Limb (tissue), 2 donors: ENCODE data around the gene KRTAP5-4.
"Not testable (repeated sequence)": the region's sequence is repeated elsewhere in the genome, so short reads cannot be mapped to it uniquely, and the experiment has no call there.

Source experiments
- DNase-seq, 2 donors: peaks; one replicate each; pipeline ENCODE4 v3.0.0-alpha.2; 2016; ENCODE audit errors: extremely low spot score in 2 of 2

KRTAP5-4 gene, protein sequence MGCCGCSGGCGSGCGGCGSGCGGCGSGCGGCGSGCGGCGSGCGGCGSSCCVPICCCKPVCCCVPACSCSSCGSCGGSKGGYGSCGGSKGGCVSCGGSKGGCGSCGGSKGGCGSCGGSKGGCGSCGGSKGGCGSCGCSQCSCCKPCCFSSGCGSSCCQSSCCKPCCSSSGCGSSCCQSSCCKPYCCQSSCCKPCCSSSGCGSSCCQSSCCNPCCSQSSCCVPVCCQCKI

DNA sequence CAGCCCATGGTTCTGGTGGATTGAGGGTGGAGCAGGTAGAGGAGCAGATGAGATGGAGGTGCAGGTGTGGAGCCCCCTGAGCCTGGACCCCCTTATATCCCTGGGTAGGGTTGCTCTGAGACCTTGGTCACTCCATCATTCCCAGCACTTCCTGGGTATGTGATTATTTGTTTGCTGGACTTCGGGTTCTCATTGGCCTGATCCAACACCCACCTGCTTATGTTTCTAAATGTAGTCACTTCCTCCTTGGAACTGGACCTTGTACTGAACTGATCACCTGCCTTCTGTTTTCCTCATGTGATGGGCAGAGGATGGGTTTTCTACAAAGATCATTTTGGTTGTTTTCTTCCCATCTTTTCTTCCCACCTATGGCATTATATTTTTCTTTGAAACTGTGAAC lies at the start of gene KRTAP5-4:
KRTAP5-4 (minus strand) TSS at position 53 of the 400 bp plus-strand sequence; CDS start at position 8, 45 bp downstream.
- DNase-seq = no peak

DNA sequence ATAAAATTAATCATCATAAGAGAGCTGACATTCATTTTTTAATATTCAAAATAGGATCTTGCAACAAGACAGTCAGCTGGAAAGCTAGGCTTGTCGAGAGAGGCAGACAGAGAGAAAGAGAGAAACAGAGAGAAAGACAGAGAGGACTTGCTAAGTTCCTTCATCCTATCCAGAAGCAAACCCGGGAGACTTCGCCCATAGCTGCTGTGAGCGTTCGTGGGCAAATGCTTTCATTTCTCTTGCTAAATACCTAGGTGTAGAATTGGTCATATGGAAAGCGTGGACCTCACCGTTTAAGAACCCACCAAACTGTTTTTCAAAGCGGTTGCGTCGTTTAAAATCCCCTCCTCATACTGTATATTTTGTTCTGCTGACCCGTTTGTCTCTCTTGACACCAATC lies 49.7 kb upstream of the KRTAP5-4 start:
- no peak for DNase-seq

DNA sequence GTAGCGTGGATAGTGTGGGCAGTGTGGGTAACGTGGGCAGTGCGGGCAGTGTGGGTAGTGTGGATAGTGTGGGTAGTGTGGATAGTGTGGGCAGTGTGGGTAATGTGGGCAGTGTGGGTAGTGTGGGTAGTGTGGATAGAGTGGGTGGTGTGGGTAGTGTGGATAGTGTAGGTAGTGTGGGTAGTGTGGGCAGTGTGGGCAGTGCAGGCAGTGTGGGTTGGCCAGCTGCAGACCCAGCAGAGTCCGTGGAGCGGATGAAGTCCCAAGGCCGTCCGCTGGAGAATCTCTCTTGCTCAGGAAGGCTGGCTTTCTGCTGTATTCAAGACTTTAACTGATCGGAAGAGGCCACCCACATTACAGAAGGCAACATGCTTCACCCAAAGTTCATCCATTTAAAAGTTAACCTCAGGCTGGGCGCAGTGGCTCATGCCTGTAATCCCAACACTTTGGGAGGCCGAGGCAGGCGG lies 49.0 kb upstream of the KRTAP5-4 start:
- DNase-seq = no peak

DNA sequence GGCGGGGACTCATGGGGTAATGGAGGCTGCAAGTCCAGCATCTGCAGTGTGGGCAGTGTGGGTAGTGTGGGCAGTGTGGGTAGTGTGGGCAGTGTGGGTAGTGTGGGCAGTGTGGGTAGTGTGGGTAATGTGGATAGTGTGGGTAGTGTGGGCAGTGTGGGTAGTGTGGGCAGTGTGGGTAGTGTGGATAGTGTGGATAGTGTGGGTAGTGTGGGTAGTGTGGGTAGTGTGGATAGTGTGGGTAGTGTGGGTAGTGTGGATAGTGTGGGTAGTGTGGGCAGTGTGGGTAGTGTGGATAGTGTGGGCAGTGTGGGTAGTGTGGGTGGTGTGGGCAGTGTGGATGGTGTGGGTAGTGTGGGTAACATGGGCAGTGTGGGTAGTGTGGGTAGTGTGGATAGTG lies 48.5 kb upstream of the KRTAP5-4 start:
- DNase-seq = not testable (repeated sequence)

DNA sequence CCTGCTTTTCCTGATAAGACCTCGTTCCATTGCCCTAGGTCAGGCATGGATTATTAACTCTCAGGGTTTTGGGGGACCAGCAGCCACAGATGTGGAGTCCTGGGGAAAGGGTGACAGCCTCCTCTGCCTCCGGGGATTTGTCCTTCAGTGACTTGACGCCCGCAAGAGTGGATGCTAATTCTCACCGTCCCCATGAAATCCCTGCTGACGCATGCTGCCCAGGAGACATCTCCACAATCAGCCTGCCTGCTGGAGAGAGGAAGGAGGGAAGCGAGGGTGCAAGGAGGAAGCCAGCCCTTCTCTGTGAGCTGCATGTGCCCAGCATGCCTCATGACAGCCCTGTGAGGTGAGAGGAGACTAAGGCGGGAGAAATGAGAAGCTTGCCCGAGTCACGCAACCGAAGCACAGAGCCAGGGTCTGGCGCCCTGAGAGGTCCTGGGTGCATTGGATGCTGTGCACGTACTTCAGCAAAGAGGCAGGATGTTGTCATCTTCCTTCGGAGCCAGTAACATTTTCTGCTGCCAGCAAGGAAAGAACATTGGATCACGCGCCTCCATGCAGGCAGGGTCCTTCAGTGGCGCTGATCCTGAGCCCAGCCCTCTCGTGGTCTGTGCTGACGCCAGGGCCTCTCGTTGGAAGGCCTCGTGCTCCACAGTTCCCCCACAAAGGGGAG lies 47.7 kb upstream of the KRTAP5-4 start:
- peak; percentile 64 for DNase-seq

DNA sequence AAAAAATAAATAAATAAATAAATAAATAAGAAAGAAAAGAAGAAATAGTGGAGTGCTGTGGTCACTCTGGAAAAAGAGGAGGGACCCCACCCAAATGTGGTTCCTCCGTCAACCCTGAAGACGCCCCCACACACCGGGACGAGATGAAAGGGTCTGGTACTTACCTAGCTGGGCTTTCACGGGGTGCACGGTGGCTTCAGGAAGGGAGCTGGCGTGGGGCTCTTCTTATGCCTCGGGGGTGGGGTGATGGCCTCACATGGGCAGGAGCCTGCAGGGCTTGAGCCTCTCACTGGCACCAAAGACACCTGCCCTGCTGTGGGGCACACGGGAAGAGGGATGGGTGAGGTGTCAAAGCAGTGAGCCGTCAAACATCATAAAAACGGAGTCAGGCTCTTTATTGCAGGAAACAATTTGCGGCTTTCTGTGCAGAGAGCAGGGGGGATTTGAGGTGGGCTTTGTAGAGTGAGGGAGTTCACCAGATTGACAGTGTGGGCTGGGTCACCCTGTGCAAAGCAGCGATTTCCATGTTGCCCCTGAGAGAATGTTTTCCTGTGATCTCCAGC lies 47.1 kb upstream of the KRTAP5-4 start:
- no peak for DNase-seq

DNA sequence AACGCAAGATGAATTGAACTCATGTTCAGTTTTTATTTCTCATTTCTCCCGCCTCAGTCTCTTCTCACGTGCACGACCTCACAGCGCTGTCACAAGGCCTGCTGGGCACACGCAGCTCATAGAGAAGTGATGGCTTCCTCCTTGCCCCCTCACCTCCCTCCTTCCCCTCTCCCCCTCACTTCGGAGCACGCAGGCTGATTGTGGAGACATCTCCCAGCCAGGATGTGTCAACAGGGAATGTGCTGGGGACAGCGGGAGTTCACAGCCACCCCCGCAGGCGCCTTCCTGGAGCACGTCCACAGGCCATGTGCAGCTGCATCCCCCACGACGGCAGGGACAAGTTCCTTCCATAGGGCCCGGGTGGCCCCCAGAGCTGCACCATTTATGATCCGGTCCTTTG lies 46.0 kb upstream of the KRTAP5-4 start:
- DNase-seq = no peak

DNA sequence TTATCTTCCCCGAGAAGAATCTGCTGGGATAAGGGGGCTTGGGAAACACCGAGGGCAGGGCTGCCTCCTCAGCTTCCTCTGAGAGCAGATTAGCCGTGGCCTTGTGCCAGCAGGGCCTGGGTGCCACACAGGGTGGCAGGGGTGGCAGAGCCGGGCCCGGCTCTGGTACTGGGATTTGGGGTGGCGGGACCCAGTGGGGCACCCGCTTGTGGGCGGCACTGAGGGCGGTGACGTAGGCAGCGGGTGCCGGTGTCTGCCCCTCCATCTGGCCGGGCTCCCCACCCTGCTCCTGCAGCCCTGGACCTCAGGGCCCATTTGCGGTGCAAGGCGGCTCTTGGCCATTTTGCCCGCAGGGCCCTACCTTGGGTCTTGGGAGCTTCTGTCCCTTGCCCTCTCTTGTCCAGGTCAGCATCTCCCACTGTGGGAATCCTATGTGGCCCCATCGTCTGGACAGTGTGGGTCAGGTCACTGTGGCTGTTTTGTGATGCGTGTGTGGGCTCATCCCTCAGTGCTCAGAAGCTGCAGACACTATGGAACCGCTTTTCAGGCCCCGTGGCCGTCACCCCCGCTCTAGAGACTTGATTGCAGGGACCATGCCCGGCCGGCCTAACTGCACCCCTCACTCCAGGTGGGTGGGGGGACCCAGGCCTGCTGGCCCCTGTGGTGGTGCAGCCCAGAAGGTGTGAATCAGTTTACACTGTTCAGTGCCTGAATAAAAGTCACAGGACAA lies 45.3 kb upstream of the KRTAP5-4 start:
- no peak for DNase-seq

DNA sequence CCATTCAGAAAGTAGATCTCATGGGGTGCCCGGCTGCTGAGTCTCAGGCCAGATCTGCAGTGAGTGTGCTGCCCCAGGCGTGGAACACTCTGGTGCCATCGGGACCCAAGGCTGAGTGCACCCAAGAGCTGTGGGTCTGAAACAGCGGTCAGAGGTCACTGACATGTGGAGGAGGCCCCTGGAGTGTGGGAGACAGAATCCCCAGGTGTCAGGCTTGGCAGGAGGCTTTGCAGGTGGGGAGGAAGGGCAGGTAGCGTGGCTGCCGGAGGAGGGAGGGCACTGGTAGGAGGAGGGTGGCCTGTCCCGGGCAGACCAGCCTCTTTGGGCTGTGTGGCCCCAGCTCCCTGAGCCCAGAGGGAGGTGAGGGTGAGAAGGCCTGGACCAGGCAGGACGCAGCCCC lies 43.4 kb upstream of the KRTAP5-4 start:
- no peak for DNase-seq

DNA sequence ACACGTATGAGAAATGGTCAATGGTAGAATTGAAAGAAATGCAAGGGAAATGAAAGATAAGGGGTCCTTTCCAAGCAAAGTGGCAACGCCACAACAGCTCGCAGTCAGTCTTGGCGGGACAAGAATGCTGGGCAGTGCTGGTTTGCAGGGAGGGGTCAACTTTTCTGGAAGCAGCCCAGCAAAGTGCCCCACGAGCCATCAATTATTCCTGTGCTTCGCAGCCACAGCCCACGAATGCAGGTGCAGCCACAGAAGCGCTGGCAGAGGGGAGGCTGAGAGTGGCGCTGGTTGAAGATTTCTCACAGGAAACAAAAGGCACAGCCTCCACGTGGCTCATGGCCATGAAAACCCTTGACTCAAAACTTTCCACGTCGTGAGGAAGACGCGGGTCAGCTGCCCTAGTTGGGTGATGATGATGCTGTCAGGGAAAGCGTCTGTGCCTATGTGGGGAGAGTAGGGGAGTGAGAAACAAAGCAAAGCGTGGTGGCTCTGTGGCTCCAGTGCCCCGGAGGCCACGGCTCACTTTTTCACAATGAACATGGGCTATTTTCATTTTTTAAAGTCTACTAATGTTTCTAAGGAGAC lies 40.9 kb upstream of the KRTAP5-4 start:
- DNase-seq = not testable (repeated sequence)

DNA sequence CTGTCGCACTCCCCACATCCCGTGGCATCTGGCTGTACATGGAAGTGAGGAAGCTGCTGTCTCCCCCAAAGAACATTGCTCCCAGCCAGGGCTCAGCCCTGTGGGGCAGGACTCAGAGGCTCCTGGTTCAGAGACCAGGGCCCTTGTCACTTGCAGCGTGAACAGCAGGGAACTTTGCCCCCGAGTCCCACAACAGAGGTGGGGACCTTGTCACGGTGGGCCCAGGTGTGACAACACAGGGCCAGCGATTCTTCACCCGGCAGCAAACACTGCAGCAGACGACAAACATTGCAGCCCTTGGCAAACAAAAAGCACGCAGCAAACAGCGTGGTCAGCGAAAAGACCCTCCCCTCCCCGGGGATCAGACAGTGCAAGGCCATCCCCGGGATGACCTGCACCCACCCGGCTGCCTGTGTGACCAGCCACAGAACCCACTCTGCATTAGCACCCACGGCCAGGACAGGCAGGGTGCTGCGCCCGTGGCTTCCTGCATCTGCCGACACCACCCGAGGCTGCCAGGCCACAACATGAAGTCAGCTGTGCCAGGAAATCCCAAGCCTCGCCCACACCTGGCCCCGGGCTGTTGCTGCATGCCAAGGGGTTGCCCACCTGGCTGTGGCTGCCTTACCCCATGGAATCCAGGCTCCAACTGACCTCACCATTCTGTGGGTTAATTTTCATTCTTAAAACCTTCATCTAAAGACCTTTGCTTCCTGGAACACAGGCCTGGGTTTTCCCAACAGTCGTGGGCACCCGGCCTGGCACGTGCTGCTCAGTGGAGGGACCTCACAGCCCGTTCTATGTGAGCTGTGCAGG lies 39.7 kb upstream of the KRTAP5-4 start:
- not testable (repeated sequence) for DNase-seq

DNA sequence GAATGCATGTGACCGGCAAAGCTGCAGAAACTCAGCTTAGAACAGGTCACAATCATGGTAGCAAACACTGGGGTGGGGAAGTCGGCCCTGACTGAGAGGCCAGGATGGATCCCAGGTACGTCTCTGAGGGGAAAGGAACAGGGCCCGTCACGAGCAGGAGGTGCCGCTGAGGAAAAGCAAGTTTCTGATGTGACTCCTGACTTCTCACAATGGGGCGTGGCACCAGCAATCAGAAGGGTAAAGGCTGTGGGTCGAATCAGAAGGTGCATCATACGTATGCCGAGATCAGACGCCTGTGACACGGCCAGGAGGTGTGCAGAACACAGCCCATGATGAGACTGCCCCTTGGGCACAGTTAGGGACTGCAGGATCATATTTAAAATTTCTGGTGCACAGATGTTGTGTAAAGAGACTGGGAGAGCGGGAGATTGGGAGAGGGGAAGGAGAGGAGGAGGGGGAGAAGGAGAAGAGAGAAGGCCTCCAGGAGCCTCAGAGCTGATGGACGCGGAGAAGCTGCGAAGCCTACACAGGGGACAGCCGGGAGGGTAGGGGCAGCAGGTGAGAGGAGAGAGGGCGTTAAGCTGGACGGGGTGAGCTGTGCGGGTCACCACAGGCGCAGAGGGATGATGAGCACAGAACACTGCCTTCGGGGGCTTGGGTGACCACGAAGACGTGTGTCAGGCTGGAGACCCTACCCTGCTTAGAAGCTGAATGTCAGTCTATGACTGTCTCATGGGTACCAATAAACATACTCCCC lies 38.4 kb upstream of the KRTAP5-4 start:
- DNase-seq = no peak

DNA sequence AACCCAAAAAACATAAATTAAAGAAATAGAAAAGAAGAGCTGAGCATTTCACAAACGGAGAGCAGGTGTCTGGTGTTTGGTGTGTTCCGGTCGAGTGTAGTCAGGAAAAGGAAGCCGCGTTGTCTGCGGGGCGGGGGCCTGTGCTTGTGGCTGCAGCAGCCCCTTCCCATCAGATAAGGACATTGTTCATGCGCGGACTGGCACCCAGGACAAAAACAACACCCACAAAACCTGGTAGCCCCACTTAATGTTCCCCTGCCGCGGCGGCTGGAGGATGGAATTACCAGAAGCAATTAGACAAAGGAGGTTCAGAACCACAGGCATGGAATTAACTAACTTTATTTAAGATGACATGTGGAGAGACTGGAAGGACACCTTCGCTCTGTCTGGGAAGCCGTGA lies 37.6 kb upstream of the KRTAP5-4 start:
- no peak for DNase-seq

DNA sequence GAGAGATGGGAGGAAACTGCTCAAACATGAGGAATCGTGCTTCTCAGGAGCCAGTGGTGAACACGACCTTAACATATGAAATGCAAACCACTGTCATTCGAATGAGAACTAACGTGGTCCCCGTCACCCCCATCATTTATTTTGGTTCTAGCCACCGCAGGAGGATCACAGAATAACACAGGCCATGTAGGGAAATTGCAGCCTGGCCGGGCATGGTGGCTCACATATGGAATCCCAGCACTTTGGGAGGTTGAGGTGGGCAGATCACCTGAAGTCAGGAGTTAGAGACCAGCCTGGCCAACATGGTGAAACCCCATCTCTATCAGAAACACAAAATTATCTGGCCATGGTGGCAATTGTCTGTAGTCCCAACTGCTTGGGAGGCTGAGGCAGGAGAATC lies 34.7 kb upstream of the KRTAP5-4 start:
- DNase-seq = no peak

DNA sequence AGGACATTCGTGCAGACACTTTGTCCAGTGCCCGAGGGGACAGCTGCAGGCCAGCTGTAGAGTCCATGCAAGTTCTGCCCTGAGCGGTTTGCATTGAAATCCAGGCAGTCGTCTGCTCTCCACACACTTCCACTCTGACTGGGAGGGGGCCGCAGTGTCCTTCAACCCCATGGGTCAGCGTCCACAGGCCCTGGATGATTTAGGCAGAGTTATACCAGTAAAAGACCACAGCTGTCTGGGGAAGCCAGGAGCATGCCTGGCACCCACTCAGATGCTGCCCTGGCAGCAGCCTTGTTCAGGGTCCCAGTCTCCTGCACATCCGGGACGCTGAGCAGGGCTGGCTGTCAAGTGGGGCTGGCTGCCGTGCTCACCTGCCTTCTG lies 34.1 kb upstream of the KRTAP5-4 start:
- DNase-seq = no peak

DNA sequence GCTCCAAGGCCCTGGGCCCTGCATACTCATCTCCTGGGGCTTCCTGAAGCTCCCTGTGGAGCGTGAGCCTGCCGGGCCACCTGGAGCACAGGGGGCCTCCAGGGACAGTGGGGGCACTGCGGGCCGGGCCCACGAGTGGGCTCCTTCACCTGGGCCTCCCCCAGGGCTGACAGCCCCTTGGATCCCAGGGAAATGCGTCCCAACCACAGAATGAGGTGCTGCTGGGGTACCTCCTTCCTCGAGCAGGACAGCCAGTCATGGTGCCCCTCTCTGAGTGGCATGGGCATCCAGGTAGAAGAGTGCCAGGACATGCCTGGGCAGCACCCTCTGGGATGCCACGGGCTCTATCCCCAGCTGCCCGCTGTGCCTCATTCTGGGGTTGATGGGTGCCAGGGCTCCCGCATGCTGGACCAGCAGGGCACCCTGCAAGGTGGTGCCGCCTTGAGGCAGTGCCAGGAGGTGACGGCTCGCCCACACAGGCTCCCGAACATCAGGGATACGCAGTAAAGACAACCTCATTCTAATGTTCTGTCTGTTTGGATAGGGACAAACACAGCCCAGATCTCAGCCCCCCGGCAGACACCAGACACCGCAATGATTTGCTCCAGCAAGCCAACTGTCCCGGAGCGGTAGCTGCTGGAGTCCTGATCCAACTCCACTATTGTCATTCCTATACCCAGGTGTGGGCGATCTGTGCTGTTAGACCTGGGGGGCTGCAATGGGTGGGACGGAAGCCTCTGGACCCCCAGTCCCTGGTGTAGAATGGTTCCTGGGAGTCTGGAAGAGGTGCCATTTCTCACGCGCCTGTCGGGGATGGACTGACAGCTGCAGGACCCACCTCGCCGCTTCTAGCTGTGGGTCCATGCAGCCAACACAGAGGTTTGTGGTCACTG lies 33.5 kb upstream of the KRTAP5-4 start:
- no peak for DNase-seq

DNA sequence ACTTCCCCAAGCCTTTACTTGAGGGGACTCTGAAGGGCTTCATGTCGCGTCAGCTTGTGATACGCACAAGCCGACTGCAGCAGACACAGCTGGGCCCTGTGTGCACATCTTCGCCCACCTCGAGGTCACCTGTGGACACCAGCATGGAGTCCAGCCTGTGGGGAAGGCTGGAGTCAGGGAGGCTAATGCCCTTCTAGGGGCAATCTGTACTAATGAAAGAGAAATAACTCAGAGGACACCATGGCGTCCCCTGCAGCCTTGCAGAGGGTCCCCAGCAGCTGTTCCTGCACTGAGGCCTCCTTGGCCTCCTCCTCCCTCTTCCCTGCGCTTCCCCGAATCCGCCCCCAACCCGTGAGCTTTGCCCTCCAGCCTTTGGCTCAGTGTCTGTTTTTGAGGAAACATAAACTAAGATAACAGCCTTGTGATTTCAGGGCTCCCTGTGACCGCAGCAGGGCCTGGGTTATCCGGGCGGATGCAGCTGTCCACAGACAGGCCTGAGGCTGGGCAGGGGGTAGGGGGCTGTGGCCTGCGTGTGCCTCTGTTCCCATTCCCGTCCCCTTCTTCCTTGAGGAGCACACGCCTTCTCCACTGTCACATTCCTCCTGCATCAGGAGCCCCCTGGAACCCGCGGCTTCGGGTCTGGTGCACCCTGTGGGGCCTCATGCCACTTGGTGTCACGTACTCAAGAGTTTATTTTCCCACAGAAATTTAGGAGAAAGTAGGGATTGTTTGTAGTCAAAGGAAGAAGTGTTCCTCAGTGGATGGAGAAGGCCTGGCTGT lies 32.6 kb upstream of the KRTAP5-4 start:
- no peak for DNase-seq
